CD4-positive, alpha-beta T cell (primary cell): Measurements from ENCODE around the gene ZNF135. TPM values are rescaled to one million over a fixed set of nuclear protein-coding genes. Genes with fewer than 3 reads are reported as not detected.

Experiments used
- ATAC-seq: fragments of 200-7000 bp; cut with Tn5 transposase; one replicate; pipeline ENCODE4 v1.10.0; 2022; ENCODE audit warnings: mild to moderate bottlenecking; ENCODE audit not compliant: poor library complexity
- CTCF ChIA-PET: fragments of 350-600 bp; sonication (Branson Sonifier 250); formaldehyde crosslinking; loops from one replicate; lab custom pipeline; 2021; ENCODE audit warnings: antibody characterized with exemption, inconsistent platforms; lab: Charles Lee
- POLR2A ChIA-PET: fragments of 350-600 bp; sonication (Branson Sonifier 250); formaldehyde crosslinking; loops from one replicate; lab custom pipeline; 2021; ENCODE audit warnings: antibody characterized with exemption, inconsistent platforms; lab: Charles Lee
- DNase-seq, 14 experiments: peaks; one replicate each; pipeline ENCODE4 v3.0.0-alpha.2; 2013 to 2020; ENCODE audit warnings: mixed read lengths in 2 of 14
- H3K27ac ChIP-seq, 2 donors: one replicate each; pipeline versions ENCODE4 v1.5.1 to v1.7.0; 2013; ENCODE audit warnings: low read length in 2 of 2, low read depth in 1 of 2, mild to moderate bottlenecking in 1 of 2
- H3K27me3 ChIP-seq, 2 experiments: 1 replicate in 1 of 2; 2 replicates in 1 of 2; pipeline versions ENCODE4 v1.6.1 to v1.7.0; 2013; ENCODE audit warnings: low read length in 2 of 2, control low read depth in 1 of 2, mild to moderate bottlenecking in 1 of 2, moderate library complexity in 1 of 2; ENCODE audit not compliant: insufficient read depth in 2 of 2, control insufficient read depth in 1 of 2
- H3K36me3 ChIP-seq: one replicate; pipeline ENCODE4 v1.6.1; 2013; ENCODE audit warnings: low read length, control low read depth; ENCODE audit not compliant: insufficient read depth
- H3K4me1 ChIP-seq: one replicate; pipeline ENCODE4 v1.6.1; 2013; ENCODE audit warnings: low read length, control low read depth; ENCODE audit not compliant: insufficient read depth
- H3K4me3 ChIP-seq: one replicate; pipeline ENCODE4 v1.5.1; 2013; ENCODE audit warnings: mild to moderate bottlenecking, low read length, moderate library complexity
- H3K9me3 ChIP-seq, 2 experiments: 1 replicate in 1 of 2; 2 replicates in 1 of 2; pipeline versions ENCODE4 v1.6.1 to v1.7.0; 2013; ENCODE audit warnings: low read length in 2 of 2, mild to moderate bottlenecking in 2 of 2, control low read depth in 1 of 2, moderate library complexity in 1 of 2; ENCODE audit not compliant: control insufficient read depth in 1 of 2, insufficient read depth in 1 of 2
- H3K27ac Mint-ChIP-seq: one replicate; pipeline ENCODE4 v1.8.0; 2020; ENCODE audit warnings: mixed read lengths
- H3K27me3 Mint-ChIP-seq: one replicate; pipeline ENCODE4 v1.8.0; 2021; ENCODE audit warnings: mixed read lengths
- H3K36me3 Mint-ChIP-seq: one replicate; pipeline ENCODE4 v1.8.0; 2021; ENCODE audit warnings: low read depth, mixed read lengths
- H3K4me1 Mint-ChIP-seq: one replicate; pipeline ENCODE4 v1.8.0; 2021; ENCODE audit warnings: low read depth, mixed read lengths
- H3K4me3 Mint-ChIP-seq: one replicate; pipeline ENCODE4 v1.8.0; 2020; ENCODE audit warnings: mild to moderate bottlenecking, mixed read lengths
- H3K9me3 Mint-ChIP-seq: one replicate; pipeline ENCODE4 v1.8.0; 2020; ENCODE audit warnings: mixed read lengths
- CTCF ChIP-seq: fragments of 200-600 bp; IDR thresholded peaks from one replicate; pipeline ENCODE4 v1.8.0; 2022; ENCODE audit warnings: antibody characterized with exemption, mild to moderate bottlenecking
- intact Hi-C, 2 experiments: fragments of 100-400 bp; cut with DNase I in 1 of 2; cut with micrococcal nuclease in 1 of 2; formaldehyde crosslinking; loops; one replicate each; pipeline versions ENCODE4 v1.15.1 to v1.9.0; 2023 to 2025; cut with DNase I, micrococcal nuclease
- total RNA-seq, 174 experiments: library from RNA in 2 of 174; stranded (reverse) in 2 of 174; gene quantifications; one replicate each; pipeline ENCODE4 v1.2.3 and lab custom pipeline; 2021 to 2026

Gene ZNF135
- total RNA-seq, 2 experiments from 2014 or later: 1.2 to 1.4 TPM

- no peak overlapping the region for H3K4me3 ChIP-seq
- no peaks in the 10 kb centered on the region for H3K27me3 ChIP-seq
- H3K9me3 ChIP-seq: peaks cover 67 to 96% of the 10 kb centered on the region in 2 experiments
- Mint-ChIP-seq H3K27ac (no peak overlapping the region), H3K4me1 (no peaks in the 10 kb centered on the region), H3K27me3 (no peaks in the 10 kb centered on the region), H3K36me3 (peaks cover 69% of the 10 kb centered on the region), H3K9me3 (peaks cover 6% of the 10 kb centered on the region), H3K4me3 (no peak overlapping the region)
- ATAC-seq (no peak), DNase-seq (no peak)
- H3K4me1 ChIP-seq: no peaks in the 10 kb centered on the region
- H3K27ac ChIP-seq: no peak overlapping the region
- intact Hi-C loops: no loop called here
- H3K36me3 ChIP-seq: peaks cover 8% of the 10 kb centered on the region
- ChIA-PET POLR2A (interaction anchor here (1.0 kb wide), 1 partner anchor 378 kb away, joined by 3 read pairs; the partner anchor contains the start of gene ZNF154), CTCF (no interaction called here)
- TF ChIP-seq CTCF: no peak
Measured at GRCh38 chr19:58086825-58087710, 28.0 kb downstream of the ZNF135 start.

GRCh38 chr19:58088521-58089052 lies 29.5 kb downstream of the ZNF135 start:
- ATAC-seq: no peak
- ChIA-PET POLR2A (no interaction called here), CTCF (no interaction called here)
- H3K4me1 ChIP-seq: no peaks in the 10 kb centered on the region
- no peak for DNase-seq
- TF ChIP-seq CTCF: no peak
- intact Hi-C loops: no loop called here
- Mint-ChIP-seq H3K9me3 (peaks cover 6% of the 10 kb centered on the region), H3K36me3 (peaks cover 72% of the 10 kb centered on the region), H3K4me3 (no peak overlapping the region), H3K27me3 (no peaks in the 10 kb centered on the region), H3K27ac (no peak overlapping the region), H3K4me1 (no peaks in the 10 kb centered on the region)
- H3K27ac ChIP-seq: no peak overlapping the region
- no peak overlapping the region for H3K4me3 ChIP-seq
- no peaks in the 10 kb centered on the region for H3K27me3 ChIP-seq
- peaks cover 8% of the 10 kb centered on the region for H3K36me3 ChIP-seq
- H3K9me3 ChIP-seq: peaks cover 69 to 96% of the 10 kb centered on the region in 2 experiments

- Histone ChIP-seq H3K27ac (no peak overlapping the region), H3K4me1 (no peaks in the 10 kb centered on the region), H3K36me3 (peaks cover 8% of the 10 kb centered on the region), H3K4me3 (no peak overlapping the region), H3K9me3 (peaks cover 63 to 98% of the 10 kb centered on the region in 2 experiments), H3K27me3 (no peaks in the 10 kb centered on the region)
- Mint-ChIP-seq H3K9me3 (peaks cover 7% of the 10 kb centered on the region), H3K4me3 (no peak overlapping the region), H3K27me3 (no peaks in the 10 kb centered on the region), H3K27ac (no peak overlapping the region), H3K4me1 (no peaks in the 10 kb centered on the region), H3K36me3 (peaks cover 72% of the 10 kb centered on the region)
- intact Hi-C loops: no loop called here
- ChIA-PET CTCF (no interaction called here), POLR2A (no interaction called here)
- DNase-seq (no peak), ATAC-seq (no peak)
- TF ChIP-seq CTCF: no peak
Measured at GRCh38 chr19:58089846-58090245, 30.8 kb downstream of the ZNF135 start.
